Gastrocnemius medialis (tissue), 4 donors: ENCODE measurements around the gene CDH23. TPM values are rescaled to one million over a fixed set of nuclear protein-coding genes. Genes with fewer than 3 reads are reported as not detected.

Source experiments
- ATAC-seq, 2 donors: fragments of 150-250 bp; one replicate each; pipeline ENCODE4 v1.9.1; 2016
- DNase-seq, 2 donors: peaks; one replicate each; pipeline ENCODE4 v3.0.0-alpha.2; 2019
- H3K27ac ChIP-seq, 4 donors: fragments of 200-600 bp; sonication (generic); 1 replicate in 1 of 4; 2 replicates in 3 of 4; pipeline ENCODE4 v1.5.1; 2016 to 2018; ENCODE audit warnings: mild to moderate bottlenecking in 2 of 4, moderate library complexity in 1 of 4
- H3K27me3 ChIP-seq, 3 donors: fragments of 200-600 bp; sonication (generic) in 2 of 3; 1 replicate in 1 of 3; 2 replicates in 2 of 3; pipeline versions ENCODE4 v1.5.1 to v1.6.0; 2016 to 2019; ENCODE audit warnings: mild to moderate bottlenecking in 1 of 3, moderate library complexity in 1 of 3
- H3K36me3 ChIP-seq, 2 donors: fragments of 200-600 bp; sonication (generic) in 1 of 2; one replicate each; pipeline ENCODE4 v1.5.1; 2017 to 2018
- H3K4me1 ChIP-seq, 2 donors: fragments of 200-600 bp; sonication (generic) in 1 of 2; one replicate each; pipeline ENCODE4 v1.5.1; 2016 to 2017; ENCODE audit warnings: mild to moderate bottlenecking in 2 of 2
- H3K4me3 ChIP-seq, 4 donors: fragments of 200-600 bp; sonication (generic) in 3 of 4; 1 replicate in 1 of 4; 2 replicates in 3 of 4; pipeline ENCODE4 v1.5.1; 2016 to 2019; ENCODE audit warnings: mild to moderate bottlenecking in 2 of 4
- H3K9me3 ChIP-seq, 3 donors: fragments of 200-600 bp; sonication (generic) in 2 of 3; 1 replicate in 1 of 3; 2 replicates in 2 of 3; pipeline ENCODE4 v1.5.1; 2016 to 2019
- POLR2A ChIP-seq, 2 donors: fragments of 450-650 bp; IDR thresholded peaks; one replicate each; pipeline ENCODE4 v1.6.1; 2017; ENCODE audit warnings: antibody characterized with exemption in 2 of 2, mild to moderate bottlenecking in 2 of 2, moderate library complexity in 2 of 2
- in situ Hi-C, 4 donors: fragments of 200-750 bp; cut with MboI; loops; one replicate each; pipeline versions ENCODE4 v1.15.0 to v1.8.0; 2017; ENCODE audit warnings: low sequenced_read_pairs in 4 of 4
- intact Hi-C: fragments of 100-400 bp; cut with DNase I; formaldehyde crosslinking; loops from one replicate; pipeline ENCODE4 v1.15.1; 2023; ENCODE audit warnings: low total_unique reads
- total RNA-seq, 4 donors: library from RNA; depleted of rRNA; stranded (reverse); fragments of >200 nt; gene quantifications; one replicate each; pipeline versions ENCODE4 v1.1.0 to v1.2.3, GENCODE V29; 2016
- TF ChIP-seq, protein P1 (sequence below), 5 experiments: fragments of 450-650 bp in 3 of 5; fragments of 200-600 bp in 2 of 5; sonication (generic) in 2 of 5; IDR thresholded peaks in 4 of 5; conservative IDR thresholded peaks in 1 of 5; 1 replicate in 4 of 5; 2 replicates in 1 of 5; pipeline ENCODE4 v1.5.1; 2016 to 2019; ENCODE audit warnings: antibody characterized with exemption in 5 of 5, mild to moderate bottlenecking in 3 of 5, moderate library complexity in 3 of 5

CDH23 gene
- total RNA-seq, 4 donors from 2014 or later, result 0.53 to 1.8 (median 1.2) TPM

GRCh38 chr10:71741029-71741428 lies 344.3 kb downstream of the CDH23 start:
- no peaks in the 10 kb centered on the region for H3K9me3 ChIP-seq
- intact Hi-C loops (no loop called here), in situ Hi-C loops (no loop called here)
- H3K27me3 ChIP-seq, result no peaks in the 10 kb centered on the region
- DNase-seq, result no peak
- no peak overlapping the region for H3K4me3 ChIP-seq
- peaks cover 9 to 13% of the 10 kb centered on the region in 2 donors for H3K4me1 ChIP-seq
- no peak for TF ChIP-seq POLR2A (IDR thresholded peaks at IDR 0.05)
- TF ChIP-seq, protein P1, sequence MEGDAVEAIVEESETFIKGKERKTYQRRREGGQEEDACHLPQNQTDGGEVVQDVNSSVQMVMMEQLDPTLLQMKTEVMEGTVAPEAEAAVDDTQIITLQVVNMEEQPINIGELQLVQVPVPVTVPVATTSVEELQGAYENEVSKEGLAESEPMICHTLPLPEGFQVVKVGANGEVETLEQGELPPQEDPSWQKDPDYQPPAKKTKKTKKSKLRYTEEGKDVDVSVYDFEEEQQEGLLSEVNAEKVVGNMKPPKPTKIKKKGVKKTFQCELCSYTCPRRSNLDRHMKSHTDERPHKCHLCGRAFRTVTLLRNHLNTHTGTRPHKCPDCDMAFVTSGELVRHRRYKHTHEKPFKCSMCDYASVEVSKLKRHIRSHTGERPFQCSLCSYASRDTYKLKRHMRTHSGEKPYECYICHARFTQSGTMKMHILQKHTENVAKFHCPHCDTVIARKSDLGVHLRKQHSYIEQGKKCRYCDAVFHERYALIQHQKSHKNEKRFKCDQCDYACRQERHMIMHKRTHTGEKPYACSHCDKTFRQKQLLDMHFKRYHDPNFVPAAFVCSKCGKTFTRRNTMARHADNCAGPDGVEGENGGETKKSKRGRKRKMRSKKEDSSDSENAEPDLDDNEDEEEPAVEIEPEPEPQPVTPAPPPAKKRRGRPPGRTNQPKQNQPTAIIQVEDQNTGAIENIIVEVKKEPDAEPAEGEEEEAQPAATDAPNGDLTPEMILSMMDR (IDR thresholded peaks at IDR 0.05 in 4 of 5, conservative IDR thresholded peaks at IDR 0.05 in 1 of 5), result no peak
- H3K36me3 ChIP-seq, result no peaks in the 10 kb centered on the region
- ATAC-seq, result no peak
- no peak overlapping the region for H3K27ac ChIP-seq

DNA sequence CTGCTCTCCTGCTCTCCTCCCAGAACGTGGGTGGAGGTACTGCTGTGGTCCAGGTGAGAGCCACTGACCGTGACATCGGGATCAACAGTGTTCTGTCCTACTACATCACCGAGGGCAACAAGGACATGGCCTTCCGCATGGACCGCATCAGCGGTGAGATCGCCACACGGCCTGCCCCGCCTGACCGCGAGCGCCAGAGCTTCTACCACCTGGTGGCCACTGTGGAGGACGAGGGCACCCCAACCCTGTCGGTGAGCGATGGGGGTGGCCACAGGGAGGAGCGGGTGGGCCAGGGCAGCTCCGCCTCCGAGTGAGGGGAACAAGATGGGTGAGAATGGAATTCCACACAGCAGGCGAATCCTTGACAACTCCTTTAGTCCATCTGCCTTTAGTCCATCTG lies 345.0 kb downstream of the CDH23 start:
- no peak for TF ChIP-seq POLR2A (IDR thresholded peaks at IDR 0.05)
- TF ChIP-seq, protein P1 (IDR thresholded peaks at IDR 0.05 in 4 of 5, conservative IDR thresholded peaks at IDR 0.05 in 1 of 5), result no peak
- H3K9me3 ChIP-seq, result no peaks in the 10 kb centered on the region
- H3K36me3 ChIP-seq, result no peaks in the 10 kb centered on the region
- intact Hi-C loops (no loop called here), in situ Hi-C loops (no loop called here)
- DNase-seq (no peak), ATAC-seq (no peak)
- peaks cover 3 to 13% of the 10 kb centered on the region in 2 donors for H3K4me1 ChIP-seq
- H3K27ac ChIP-seq, result no peak overlapping the region
- H3K27me3 ChIP-seq, result no peaks in the 10 kb centered on the region
- H3K4me3 ChIP-seq, result no peak overlapping the region

DNA sequence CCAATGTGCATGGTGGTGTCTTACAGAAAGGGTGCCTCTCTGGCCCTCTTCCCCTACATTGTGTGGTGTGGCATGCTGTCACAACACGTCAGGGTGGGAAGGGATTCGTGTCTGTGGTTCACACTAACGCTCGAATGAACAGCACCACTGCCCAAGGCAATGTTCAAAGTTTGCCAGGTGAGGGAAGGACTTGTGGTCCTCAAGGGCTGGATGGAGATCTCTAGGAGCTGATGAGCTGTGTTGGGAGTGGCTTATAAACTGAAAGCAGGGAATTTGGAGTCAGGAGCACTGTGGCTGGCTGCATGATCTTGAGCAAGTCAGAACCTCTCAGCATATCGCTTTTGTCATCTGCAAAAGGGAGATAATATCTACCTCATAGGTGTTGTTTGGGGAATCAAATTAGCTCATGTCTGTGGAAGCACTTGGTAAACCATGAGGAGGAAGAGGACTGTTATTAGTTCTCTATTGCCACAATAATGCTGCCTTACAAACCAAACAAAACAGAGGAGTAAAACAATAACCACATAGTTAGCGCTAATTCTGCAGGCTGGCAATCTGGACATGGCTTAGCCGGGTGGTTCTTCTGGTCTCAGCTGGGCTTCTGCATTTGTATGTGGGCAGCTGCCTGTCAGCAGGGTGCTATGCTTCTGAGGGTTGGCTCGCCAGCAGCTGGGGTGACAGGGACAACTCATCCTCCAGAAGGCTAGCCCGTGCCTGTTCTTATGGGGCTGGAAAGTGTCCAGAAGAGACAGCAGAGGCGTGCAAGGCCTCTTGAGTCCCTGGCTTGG lies 345.8 kb downstream of the CDH23 start:
- no peaks in the 10 kb centered on the region for H3K27me3 ChIP-seq
- H3K9me3 ChIP-seq, result no peaks in the 10 kb centered on the region
- peaks cover 0 to 14% of the 10 kb centered on the region in 2 donors for H3K4me1 ChIP-seq
- no peak overlapping the region for H3K27ac ChIP-seq
- DNase-seq (no peak), ATAC-seq (no peak)
- H3K4me3 ChIP-seq, result no peak overlapping the region
- no peaks in the 10 kb centered on the region for H3K36me3 ChIP-seq
- in situ Hi-C loops (no loop called here), intact Hi-C loops (no loop called here)
- no peak for TF ChIP-seq POLR2A (IDR thresholded peaks at IDR 0.05)
- TF ChIP-seq, protein P1 (IDR thresholded peaks at IDR 0.05 in 4 of 5, conservative IDR thresholded peaks at IDR 0.05 in 1 of 5), result no peak

GRCh38 chr10:71743089-71743838 lies 346.5 kb downstream of the CDH23 start:
- no peaks in the 10 kb centered on the region for H3K27me3 ChIP-seq
- ATAC-seq (no peak), DNase-seq (no peak)
- no peak overlapping the region for H3K4me3 ChIP-seq
- in situ Hi-C loops (no loop called here), intact Hi-C loops (no loop called here)
- no peaks in the 10 kb centered on the region for H3K9me3 ChIP-seq
- H3K36me3 ChIP-seq, result no peaks in the 10 kb centered on the region
- H3K4me1 ChIP-seq, result peaks cover 4 to 20% of the 10 kb centered on the region in 2 donors
- H3K27ac ChIP-seq, result no peak overlapping the region
- TF ChIP-seq, protein P1 (IDR thresholded peaks at IDR 0.05 in 4 of 5, conservative IDR thresholded peaks at IDR 0.05 in 1 of 5), result no peak
- no peak for TF ChIP-seq POLR2A (IDR thresholded peaks at IDR 0.05)
